Measurements from ENCODE around the gene CLIC3.

DNA sequence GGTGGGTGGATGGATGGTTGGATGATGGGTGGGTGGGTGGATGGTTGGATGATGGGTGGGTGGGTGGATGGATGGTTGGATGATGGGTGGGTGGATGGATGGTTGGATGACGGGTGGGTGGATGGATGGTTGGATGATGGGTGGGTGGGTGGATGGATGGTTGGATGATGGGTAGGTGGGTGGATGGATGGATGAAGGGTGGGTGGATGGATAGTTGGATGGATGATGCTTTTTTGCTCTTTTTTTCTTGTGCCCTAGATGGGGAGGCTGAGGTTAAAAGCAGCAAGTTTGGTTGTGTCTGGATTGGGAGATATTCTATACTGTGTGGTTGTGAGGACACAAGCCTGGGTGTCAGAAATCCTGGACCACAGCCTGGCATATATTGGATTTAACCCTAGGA lies 38.9 kb downstream of the CLIC3 start:
- TF ChIP-seq POLR2A (IDR thresholded peaks at IDR 0.05) (no peak), CTCF (IDR thresholded peaks at IDR 0.05) (no peak)
